GM12864 (cell line): Measurements from ENCODE around the gene GSTM1.
"Not testable (repeated sequence)": the region's sequence is repeated elsewhere in the genome, so short reads cannot be mapped to it uniquely, and the experiment has no call there.

Source experiments
- DNase-seq: peaks from one replicate; pipeline ENCODE4 v3.0.0-alpha.2; 2011; ENCODE audit warnings: low read depth
- H3K4me3 ChIP-seq: 2 replicates; pipeline ENCODE4 v1.5.1; 2011; ENCODE audit warnings: mild to moderate bottlenecking, low read depth, low read length, control low read depth
- CTCF ChIP-seq: IDR thresholded peaks from 2 replicates; pipeline ENCODE4 v1.5.1; 2011; ENCODE audit warnings: low read depth, mild to moderate bottlenecking, moderate library complexity, low read length, control low read depth, inconsistent platforms; ENCODE audit errors: missing control alignments

GSTM1 gene

GRCh38 chr1:109659997-109660690 is 27.5 kb upstream of the GSTM1 start:
- no peak for DNase-seq
- no peak overlapping the region for H3K4me3 ChIP-seq
- no peak for TF ChIP-seq CTCF

DNA sequence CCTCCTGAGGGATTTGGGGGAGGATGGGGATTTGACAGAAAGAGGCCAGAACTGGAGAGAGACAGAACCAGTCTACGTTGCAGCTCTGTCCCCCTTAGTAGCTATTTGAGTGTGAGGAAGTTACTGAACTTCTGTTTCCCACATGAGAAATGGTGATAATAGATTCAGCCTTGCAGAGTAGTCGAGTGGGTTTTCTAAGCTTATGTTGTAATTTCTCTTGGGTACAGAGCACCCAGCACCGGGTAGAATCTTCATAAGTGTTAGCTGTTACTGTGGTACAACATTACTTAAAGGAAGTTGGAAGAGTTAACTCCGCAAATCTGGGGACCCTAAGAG is 27.0 kb upstream of the GSTM1 start:
- not testable (repeated sequence) for H3K4me3 ChIP-seq, DNase-seq

DNA sequence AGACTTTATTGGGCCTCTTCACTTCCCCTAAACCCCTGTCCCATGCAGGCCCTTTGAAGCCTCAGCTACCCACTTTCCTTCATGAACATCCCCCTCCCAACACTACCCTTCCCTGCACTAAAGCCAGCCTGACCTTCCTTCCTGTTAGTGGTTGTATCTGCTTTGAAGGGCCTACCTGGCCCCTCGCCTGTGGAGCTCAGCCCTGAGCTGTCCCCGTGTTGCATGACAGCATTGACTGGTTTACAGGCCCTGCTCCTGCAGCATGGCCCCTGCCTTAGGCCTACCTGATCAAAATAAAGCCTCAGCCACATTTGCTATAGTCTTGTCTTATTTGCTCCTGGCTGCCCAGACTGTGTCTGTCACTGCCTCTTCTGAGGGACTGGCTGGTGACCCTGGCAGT is 26.2 kb upstream of the GSTM1 start:
- no peak overlapping the region for H3K4me3 ChIP-seq
- TF ChIP-seq CTCF = no peak

GRCh38 chr1:109664671-109665070 is 22.9 kb upstream of the GSTM1 start:
- DNase-seq = no peak
- H3K4me3 ChIP-seq = no peak overlapping the region
- TF ChIP-seq CTCF = no peak

More for the DNA sequence above, 26.2 kb upstream of the GSTM1 start:
- DNase-seq = no peak

- TF ChIP-seq CTCF = no peak
- H3K4me3 ChIP-seq = peak within 1 kb of the TSS; percentile 13
- no peak for DNase-seq
Measured at GRCh38 chr1:109667452-109668122, 20.0 kb upstream of the GSTM1 start, which contains the start of gene GSTM2. Gene GSTM2, plus strand, starts transcription at chr1:109668057. Its CDS starts 59 bp downstream, at chr1:109668116.

DNA sequence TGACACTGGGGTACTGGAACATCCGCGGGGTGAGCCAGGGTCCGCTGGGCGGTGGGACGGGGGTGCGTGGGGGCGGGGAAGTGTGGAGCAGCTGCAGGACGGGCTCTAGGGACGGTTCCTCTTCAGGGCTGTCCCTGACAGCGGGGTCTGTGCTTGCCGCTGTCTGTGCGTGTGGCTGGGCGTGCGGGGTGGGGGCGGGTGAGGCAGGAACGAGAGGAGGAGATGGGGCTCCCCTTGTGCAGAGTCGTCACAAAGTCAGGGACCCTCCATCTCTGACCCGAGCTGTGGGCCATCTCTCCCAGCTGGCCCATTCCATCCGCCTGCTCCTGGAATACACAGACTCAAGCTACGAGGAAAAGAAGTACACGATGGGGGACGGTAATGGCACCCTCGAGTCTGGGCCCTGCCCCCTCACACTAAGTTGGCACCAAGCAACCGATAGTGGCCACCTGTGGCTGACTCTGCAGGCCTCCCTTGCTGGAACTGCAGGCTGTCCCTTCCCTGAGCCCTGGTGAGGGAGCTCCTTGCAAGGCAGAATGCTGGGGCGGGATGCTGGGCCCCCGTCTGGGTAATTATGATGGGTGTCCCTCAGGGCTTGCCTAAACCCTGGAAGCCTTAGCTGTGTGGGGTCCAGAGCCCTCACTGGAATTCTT is 19.4 kb upstream of the GSTM1 start:
- DNase-seq = no peak
- no peak for TF ChIP-seq CTCF
- H3K4me3 ChIP-seq = peak overlapping the region; percentile 13

- no peak for DNase-seq
- no peak overlapping the region for H3K4me3 ChIP-seq
- no peak for TF ChIP-seq CTCF
Measured at GRCh38 chr1:109669246-109669948, 18.2 kb upstream of the GSTM1 start.

DNA sequence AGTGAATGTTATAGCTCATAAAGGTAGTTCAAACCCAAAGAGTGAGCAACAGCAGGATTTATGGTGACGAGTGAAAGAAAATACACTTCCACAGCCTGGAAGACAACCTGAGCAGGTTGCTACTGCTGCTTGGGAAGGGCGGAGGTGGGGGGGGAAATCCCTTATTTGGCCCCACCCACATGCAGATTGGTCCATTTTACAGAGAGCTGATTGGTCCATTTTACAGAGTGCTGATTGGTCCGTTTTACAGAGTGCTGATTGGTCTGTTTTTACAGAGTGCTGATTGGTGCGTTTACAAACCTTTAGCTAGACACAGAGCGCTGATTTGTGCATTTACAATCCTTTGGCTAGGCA is 17.7 kb upstream of the GSTM1 start:
- not testable (repeated sequence) for H3K4me3 ChIP-seq, DNase-seq
